Spinal cord (tissue), 10 donors: ENCODE measurements around the gene HDHD5. TPM values are rescaled to one million over a fixed set of nuclear protein-coding genes. Genes with fewer than 3 reads are reported as not detected.

ENCODE experiments used
- DNase-seq, 6 donors: peaks; one replicate each; pipeline versions ENCODE4 v3.0.0 to v3.0.0-alpha.2; 2013 to 2015; ENCODE audit warnings: low spot score in 6 of 6, low read depth in 4 of 6
- H3K27ac ChIP-seq: one replicate; pipeline ENCODE4 v1.5.1; 2013; ENCODE audit warnings: low read depth, low read length, control low read depth
- H3K27me3 ChIP-seq: one replicate; pipeline ENCODE4 v1.6.1; 2013; ENCODE audit warnings: low read length; ENCODE audit not compliant: control insufficient read depth, insufficient read depth
- H3K36me3 ChIP-seq: one replicate; pipeline ENCODE4 v1.6.1; 2013; ENCODE audit warnings: low read length; ENCODE audit not compliant: control insufficient read depth, insufficient read depth
- H3K4me1 ChIP-seq: one replicate; pipeline ENCODE4 v1.6.1; 2013; ENCODE audit warnings: low read length; ENCODE audit not compliant: control insufficient read depth, insufficient read depth
- H3K4me3 ChIP-seq: one replicate; pipeline ENCODE4 v1.5.1; 2013; ENCODE audit warnings: low read depth, low read length, control low read depth
- H3K9me3 ChIP-seq: one replicate; pipeline ENCODE4 v1.6.1; 2013; ENCODE audit warnings: low read length; ENCODE audit not compliant: control insufficient read depth, insufficient read depth
- WGBS: methylation state at CpG from one replicate; pipeline ENCODE4 v1.1.5; 2013; ENCODE audit warnings: missing lambda C conversion rate; ENCODE audit not compliant: insufficient coverage; 5-methylcytosine and 5-hydroxymethylcytosine counted together
- polyA plus RNA-seq, 2 donors: library from polyadenylated mRNA; unstranded; fragments of 120-200 nt; gene quantifications; one replicate each; pipeline ENCODE4 v1.2.1, GENCODE V29; 2013; ENCODE audit not compliant: insufficient read length in 2 of 2
- total RNA-seq, 2 donors: library from RNA; depleted of rRNA in 1 of 2; stranded (reverse); fragments of 120-200 nt in 1 of 2; fragments of >200 nt in 1 of 2; gene quantifications; one replicate each; pipeline versions ENCODE4 v1.2.3 to v1.2.4, GENCODE V29; 2013 to 2014
- donor health status: healthy.

Gene HDHD5
- total and polyA plus RNA-seq, 4 donors, result 23.9 to 51.9 (median 36.7) TPM

- H3K4me3 ChIP-seq, result no peak overlapping the region
- WGBS, result 96% methylated on average over 66 of the region's 66 CpGs
- no peaks in the 10 kb centered on the region for H3K9me3 ChIP-seq
- no peak for DNase-seq
- H3K27ac ChIP-seq, result no peak overlapping the region
- no peaks in the 10 kb centered on the region for H3K27me3 ChIP-seq
- H3K36me3 ChIP-seq, result peaks cover 35% of the 10 kb centered on the region
- H3K4me1 ChIP-seq, result peaks cover 5% of the 10 kb centered on the region
Measured at GRCh38 chr22:17108256-17109112, 50.6 kb downstream of the HDHD5 start.

GRCh38 chr22:17107547-17107810 is 51.6 kb downstream of the HDHD5 start:
- no peak overlapping the region for H3K27ac ChIP-seq

GRCh38 chr22:17106785-17107546 is 52.1 kb downstream of the HDHD5 start:
- H3K4me3 ChIP-seq, result no peak overlapping the region
- WGBS, result 89% methylated on average over 12 of the region's 15 CpGs
- peaks cover 5% of the 10 kb centered on the region for H3K4me1 ChIP-seq
- peaks cover 37% of the 10 kb centered on the region for H3K36me3 ChIP-seq
- no peaks in the 10 kb centered on the region for H3K27me3 ChIP-seq
- no peak for DNase-seq
- H3K9me3 ChIP-seq, result no peaks in the 10 kb centered on the region
- H3K27ac ChIP-seq, result no peak overlapping the region

More at GRCh38 chr22:17107547-17107810, 51.6 kb downstream of the HDHD5 start:
- H3K27me3 ChIP-seq, result no peaks in the 10 kb centered on the region
- H3K4me3 ChIP-seq, result no peak overlapping the region
- no peaks in the 10 kb centered on the region for H3K9me3 ChIP-seq
- no peak for DNase-seq
- peaks cover 5% of the 10 kb centered on the region for H3K4me1 ChIP-seq
- WGBS, result 100% methylated on average over 1 of the region's 6 CpGs
- peaks cover 35% of the 10 kb centered on the region for H3K36me3 ChIP-seq

GRCh38 chr22:17106161-17106784 is 52.8 kb downstream of the HDHD5 start:
- H3K4me3 ChIP-seq, result no peak overlapping the region
- 90% methylated on average over 3 of the region's 12 CpGs for WGBS
- no peaks in the 10 kb centered on the region for H3K27me3 ChIP-seq
- H3K36me3 ChIP-seq, result peaks cover 41% of the 10 kb centered on the region
- H3K9me3 ChIP-seq, result no peaks in the 10 kb centered on the region
- peaks cover 5% of the 10 kb centered on the region for H3K4me1 ChIP-seq
- DNase-seq, result no peak
- no peak overlapping the region for H3K27ac ChIP-seq

- H3K9me3 ChIP-seq, result no peaks in the 10 kb centered on the region
- peaks cover 44% of the 10 kb centered on the region for H3K36me3 ChIP-seq
- 84% methylated on average over 17 of the region's 22 CpGs for WGBS
- no peak for DNase-seq
- no peaks in the 10 kb centered on the region for H3K27me3 ChIP-seq
- H3K4me3 ChIP-seq, result no peak overlapping the region
- peaks cover 5% of the 10 kb centered on the region for H3K4me1 ChIP-seq
- H3K27ac ChIP-seq, result no peak overlapping the region
Measured at GRCh38 chr22:17105143-17106129, 53.6 kb downstream of the HDHD5 start.

GRCh38 chr22:17104336-17104935 is 54.6 kb downstream of the HDHD5 start:
- no peaks in the 10 kb centered on the region for H3K27me3 ChIP-seq
- H3K27ac ChIP-seq, result no peak overlapping the region
- 92% methylated on average over 9 of the region's 14 CpGs for WGBS
- peaks cover 42% of the 10 kb centered on the region for H3K36me3 ChIP-seq
- no peak for DNase-seq
- H3K4me3 ChIP-seq, result no peak overlapping the region
- H3K9me3 ChIP-seq, result no peaks in the 10 kb centered on the region
- H3K4me1 ChIP-seq, result peaks cover 5% of the 10 kb centered on the region

- Histone ChIP-seq H3K4me1 (peaks cover 5% of the 10 kb centered on the region), H3K9me3 (no peaks in the 10 kb centered on the region), H3K36me3 (peaks cover 31% of the 10 kb centered on the region), H3K27me3 (no peaks in the 10 kb centered on the region), H3K4me3 (no peak overlapping the region), H3K27ac (no peak overlapping the region)
- WGBS, result 99% methylated on average over 8 of the region's 9 CpGs
- DNase-seq, result no peak
Measured at GRCh38 chr22:17103351-17103750, 55.7 kb downstream of the HDHD5 start.

GRCh38 chr22:17102297-17102667 is 56.8 kb downstream of the HDHD5 start:
- WGBS, result 90% methylated on average over 3 of the region's 7 CpGs
- Histone ChIP-seq H3K4me3 (no peak overlapping the region), H3K36me3 (peaks cover 29% of the 10 kb centered on the region), H3K4me1 (peaks cover 8% of the 10 kb centered on the region), H3K9me3 (no peaks in the 10 kb centered on the region), H3K27me3 (no peaks in the 10 kb centered on the region), H3K27ac (no peak overlapping the region)
- no peak for DNase-seq
